ENCODE results near the gene SSR1. TPM values are rescaled to one million over a fixed set of nuclear protein-coding genes. Genes with fewer than 3 reads are reported as not detected.

SSR1 gene
- total and polyA plus RNA-seq, 7 donors = 17.9 to 40.4 (median 35.4) TPM

DNA sequence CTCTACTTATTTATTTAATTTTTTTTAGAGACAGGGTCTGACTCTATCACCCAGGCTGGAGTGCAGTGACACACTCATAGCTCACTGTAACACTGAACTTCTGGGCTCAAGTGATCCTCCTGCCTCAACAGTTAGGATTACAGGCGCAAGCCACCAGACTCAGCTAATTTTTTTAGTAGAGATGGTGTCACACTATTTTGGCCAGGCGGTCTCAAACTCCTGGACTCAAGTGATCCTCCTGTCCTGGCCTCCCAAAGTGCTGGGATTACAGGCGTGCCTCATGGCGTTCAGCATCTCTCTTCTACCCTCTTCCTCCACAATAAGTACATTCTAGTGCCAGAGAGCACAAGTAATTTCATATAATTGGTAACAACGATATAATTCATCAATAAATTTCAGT, 5.5 kb downstream of the SSR1 start:
- H3K27ac ChIP-seq = no peak overlapping the region
- WGBS, 3 donors = 97 to 99% (median 97%) methylated on average over 5 of the region's 5 CpGs
- ATAC-seq (no peak), DNase-seq (no peak)
- no peaks in the 10 kb centered on the region for H3K27me3 ChIP-seq (ENCODE audit: insufficient read depth in 3 of 3, low read length in 2 of 3)
- no peak overlapping the region for H3K4me3 ChIP-seq
- H3K4me1 ChIP-seq = peaks cover 20% of the 10 kb centered on the region
- intact Hi-C loops (cut with DNase I) = no loop called here
- TF ChIP-seq, protein P1, sequence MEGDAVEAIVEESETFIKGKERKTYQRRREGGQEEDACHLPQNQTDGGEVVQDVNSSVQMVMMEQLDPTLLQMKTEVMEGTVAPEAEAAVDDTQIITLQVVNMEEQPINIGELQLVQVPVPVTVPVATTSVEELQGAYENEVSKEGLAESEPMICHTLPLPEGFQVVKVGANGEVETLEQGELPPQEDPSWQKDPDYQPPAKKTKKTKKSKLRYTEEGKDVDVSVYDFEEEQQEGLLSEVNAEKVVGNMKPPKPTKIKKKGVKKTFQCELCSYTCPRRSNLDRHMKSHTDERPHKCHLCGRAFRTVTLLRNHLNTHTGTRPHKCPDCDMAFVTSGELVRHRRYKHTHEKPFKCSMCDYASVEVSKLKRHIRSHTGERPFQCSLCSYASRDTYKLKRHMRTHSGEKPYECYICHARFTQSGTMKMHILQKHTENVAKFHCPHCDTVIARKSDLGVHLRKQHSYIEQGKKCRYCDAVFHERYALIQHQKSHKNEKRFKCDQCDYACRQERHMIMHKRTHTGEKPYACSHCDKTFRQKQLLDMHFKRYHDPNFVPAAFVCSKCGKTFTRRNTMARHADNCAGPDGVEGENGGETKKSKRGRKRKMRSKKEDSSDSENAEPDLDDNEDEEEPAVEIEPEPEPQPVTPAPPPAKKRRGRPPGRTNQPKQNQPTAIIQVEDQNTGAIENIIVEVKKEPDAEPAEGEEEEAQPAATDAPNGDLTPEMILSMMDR (IDR thresholded peaks at IDR 0.05) = no peak
- peaks cover 8 to 73% of the 10 kb centered on the region in 2 donors for H3K36me3 ChIP-seq (ENCODE audit: insufficient read depth in 1 of 2, low read depth in 1 of 2)
- H3K9me3 ChIP-seq = no peaks in the 10 kb centered on the region

DNA sequence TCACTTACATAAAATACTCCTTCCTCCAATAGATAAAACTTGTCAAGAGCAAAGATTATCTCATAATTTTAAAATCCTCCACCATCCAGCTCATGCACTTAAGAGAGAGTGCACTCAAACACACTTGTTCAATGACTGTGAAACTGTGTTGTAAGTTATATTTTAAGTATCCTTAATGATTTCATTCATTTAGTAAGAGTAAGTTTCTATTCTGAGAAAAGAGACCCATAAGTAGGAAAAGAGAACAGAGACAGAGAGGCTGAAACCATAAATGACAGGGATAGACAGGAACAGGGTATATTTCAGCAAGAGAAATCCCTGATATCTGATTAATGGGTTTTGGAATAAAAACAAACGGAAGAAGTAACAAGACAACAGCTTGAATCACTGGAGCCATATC, 8.2 kb downstream of the SSR1 start:
- ATAC-seq (no peak), DNase-seq (no peak)
- intact Hi-C loops (cut with DNase I) = no loop called here
- no peaks in the 10 kb centered on the region for H3K9me3 ChIP-seq
- no peak overlapping the region for H3K27ac ChIP-seq
- peaks cover 14 to 98% of the 10 kb centered on the region in 2 donors for H3K36me3 ChIP-seq (ENCODE audit: insufficient read depth in 1 of 2, low read depth in 1 of 2)
- 72 to 78% (median 77%) methylated on average over 1 of the region's 1 CpG for WGBS, 3 donors
- no peak overlapping the region for H3K4me3 ChIP-seq
- no peaks in the 10 kb centered on the region for H3K27me3 ChIP-seq (ENCODE audit: insufficient read depth in 3 of 3, low read length in 2 of 3)
- no peaks in the 10 kb centered on the region for H3K4me1 ChIP-seq
- TF ChIP-seq, protein P1 (IDR thresholded peaks at IDR 0.05) = no peak

DNA sequence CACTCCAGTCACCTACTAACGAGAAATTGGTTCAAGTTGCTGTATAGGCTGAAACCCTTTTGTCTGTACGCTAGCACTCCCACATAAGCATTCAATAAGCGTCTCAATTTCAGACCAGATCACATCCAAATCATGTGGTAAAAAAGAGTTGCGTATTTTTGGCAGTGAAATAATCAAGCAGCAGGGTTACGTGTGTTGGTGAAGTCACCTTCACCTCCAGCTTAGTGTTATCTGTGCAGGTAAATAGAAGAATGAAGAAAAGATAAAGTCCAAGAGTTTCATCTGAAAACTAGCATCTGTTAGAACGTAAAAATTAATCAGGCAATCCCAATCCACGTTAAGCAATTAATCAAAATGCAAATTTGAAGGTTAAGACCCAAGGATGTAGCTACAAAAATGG, 11.3 kb downstream of the SSR1 start:
- H3K27me3 ChIP-seq (ENCODE audit: insufficient read depth in 3 of 3, low read length in 2 of 3) = no peaks in the 10 kb centered on the region
- no peaks in the 10 kb centered on the region for H3K4me1 ChIP-seq
- no peak for ATAC-seq

DNA sequence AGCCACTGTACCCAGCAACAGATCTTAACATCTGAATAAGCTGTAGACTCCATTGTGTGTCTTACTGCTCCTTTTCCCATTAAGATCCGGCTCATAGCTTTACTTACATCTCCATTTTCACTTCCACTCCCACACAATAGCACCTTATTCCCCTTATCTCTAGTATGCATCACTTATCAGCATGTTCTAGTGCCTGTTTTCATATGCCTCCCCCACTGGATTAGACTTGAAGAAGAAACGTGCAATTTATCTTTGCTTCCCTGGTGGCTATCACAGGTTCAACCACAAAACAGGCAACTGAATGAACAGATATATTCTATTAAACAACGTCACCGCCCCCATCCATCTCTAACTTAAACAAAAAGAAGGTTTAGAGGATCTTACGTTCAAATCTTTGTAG, 12.1 kb downstream of the SSR1 start:
- Histone ChIP-seq H3K27ac (no peak overlapping the region), H3K4me3 (no peak overlapping the region), H3K36me3 (ENCODE audit: insufficient read depth in 1 of 2, low read depth in 1 of 2) (peaks cover 19 to 100% of the 10 kb centered on the region in 2 donors), H3K9me3 (no peaks in the 10 kb centered on the region), H3K27me3 (ENCODE audit: insufficient read depth in 3 of 3, low read length in 2 of 3) (no peaks in the 10 kb centered on the region), H3K4me1 (no peaks in the 10 kb centered on the region)
- intact Hi-C loops (cut with DNase I) = no loop called here
- TF ChIP-seq, protein P1 (IDR thresholded peaks at IDR 0.05) = no peak
- no peak for ATAC-seq
- DNase-seq = no peak
- WGBS, 3 donors = 86 to 92% (median 89%) methylated on average over 5 of the region's 5 CpGs

More for the DNA sequence above, 11.3 kb downstream of the SSR1 start:
- intact Hi-C loops (cut with DNase I) = no loop called here
- TF ChIP-seq, protein P1 (IDR thresholded peaks at IDR 0.05) = no peak
- Histone ChIP-seq H3K36me3 (ENCODE audit: insufficient read depth in 1 of 2, low read depth in 1 of 2) (peaks cover 17 to 99% of the 10 kb centered on the region in 2 donors), H3K4me3 (no peak overlapping the region), H3K9me3 (no peaks in the 10 kb centered on the region), H3K27ac (no peak overlapping the region)
- no peak for DNase-seq
- 78 to 89% (median 82%) methylated on average over 7 of the region's 7 CpGs for WGBS, 3 donors

DNA sequence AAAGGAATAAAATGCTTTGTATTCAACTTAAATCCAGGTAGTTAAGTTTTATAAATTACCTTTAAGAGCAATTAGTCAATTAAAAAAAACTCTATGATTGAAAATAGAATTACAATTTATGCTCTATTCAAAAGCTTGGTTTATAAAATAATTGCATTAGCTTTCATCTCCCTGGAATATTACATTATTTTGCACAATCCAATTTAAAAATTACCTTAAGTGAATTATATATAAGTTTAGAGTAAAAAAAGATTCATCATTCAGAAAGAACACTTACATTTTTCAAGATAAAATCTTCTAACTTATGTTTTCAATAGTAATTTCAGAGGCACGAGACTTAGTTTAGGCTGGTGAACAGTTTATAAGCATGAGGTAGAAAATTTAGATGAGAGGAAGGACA, 14.9 kb downstream of the SSR1 start:
- Histone ChIP-seq H3K4me3 (no peak overlapping the region), H3K27ac (no peak overlapping the region), H3K36me3 (ENCODE audit: insufficient read depth in 1 of 2, low read depth in 1 of 2) (peaks cover 18 to 100% of the 10 kb centered on the region in 2 donors), H3K27me3 (ENCODE audit: insufficient read depth in 3 of 3, low read length in 2 of 3) (no peaks in the 10 kb centered on the region), H3K9me3 (no peaks in the 10 kb centered on the region), H3K4me1 (no peaks in the 10 kb centered on the region)
- no peak for DNase-seq
- TF ChIP-seq, protein P1 (IDR thresholded peaks at IDR 0.05) = no peak
- 89 to 93% (median 93%) methylated on average over 1 of the region's 1 CpG for WGBS, 3 donors
- ATAC-seq = no peak
- intact Hi-C loops (cut with DNase I) = loop anchor here in 1 of 2 donors (5.0 kb wide), 1 partner anchor 304 kb away; no protein-coding TSS in a partner anchor

Measured in psoas muscle (tissue), 8 donors.